HG02588 (cell line): ENCODE data around the gene MORC2.

Experiments
- ATAC-seq: cut with Tn5 transposase; IDR thresholded peaks from one replicate; pipeline ENCODE4 v1.9.1; 2021; ENCODE audit warnings: mild to moderate bottlenecking, moderate library complexity; ENCODE audit not compliant: unreplicated experiment

MORC2 gene

DNA sequence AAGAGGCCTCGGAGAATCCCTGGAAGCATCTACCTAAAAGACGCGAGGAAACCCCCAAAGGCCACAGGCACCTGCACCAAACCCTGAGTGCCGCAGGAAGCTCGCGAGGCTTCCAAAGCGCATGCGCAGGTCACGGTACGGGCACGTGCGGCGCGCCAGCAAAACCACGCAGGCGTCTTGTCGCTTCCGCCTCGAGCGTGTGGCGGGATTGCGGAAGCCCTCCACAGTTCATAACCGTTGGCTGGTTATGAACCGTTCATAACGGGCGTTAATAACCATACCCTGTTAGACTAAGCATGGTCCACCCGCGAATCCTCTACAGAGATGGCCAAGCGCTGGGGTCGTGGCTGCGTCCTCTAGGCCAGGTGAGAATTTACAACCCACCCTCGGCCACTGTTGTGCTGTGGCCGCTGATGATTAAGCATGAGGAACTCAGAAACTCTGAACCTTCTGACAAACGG, 46.4 kb downstream of the MORC2 start:
- no peak for ATAC-seq

- no peak for ATAC-seq
Observed at GRCh38 chr22:30921108-30921507, 47.5 kb downstream of the MORC2 start.

GRCh38 chr22:30920407-30920806, 48.2 kb downstream of the MORC2 start:
- no peak for ATAC-seq

- no peak for ATAC-seq
Observed at GRCh38 chr22:30919973-30920372, 48.6 kb downstream of the MORC2 start.

DNA sequence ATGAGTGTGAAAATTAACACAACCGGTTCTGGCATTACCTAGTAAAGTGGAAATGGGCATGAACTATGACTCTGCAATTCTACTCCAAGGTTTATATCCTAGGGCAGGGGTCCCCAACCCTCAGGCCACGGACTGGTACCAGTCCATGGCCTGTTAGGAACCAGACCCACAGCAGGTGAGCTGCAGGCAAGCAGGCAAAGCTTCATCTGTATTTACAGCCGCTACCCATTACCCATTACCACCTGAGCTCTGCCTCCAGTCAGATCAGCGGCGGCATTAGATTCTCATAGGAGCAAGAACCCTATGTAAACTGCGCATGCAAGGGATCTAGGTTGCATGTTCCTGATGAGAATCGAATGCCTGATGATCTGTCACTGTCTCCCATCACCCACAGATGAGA, 49.8 kb downstream of the MORC2 start:
- no peak for ATAC-seq

DNA sequence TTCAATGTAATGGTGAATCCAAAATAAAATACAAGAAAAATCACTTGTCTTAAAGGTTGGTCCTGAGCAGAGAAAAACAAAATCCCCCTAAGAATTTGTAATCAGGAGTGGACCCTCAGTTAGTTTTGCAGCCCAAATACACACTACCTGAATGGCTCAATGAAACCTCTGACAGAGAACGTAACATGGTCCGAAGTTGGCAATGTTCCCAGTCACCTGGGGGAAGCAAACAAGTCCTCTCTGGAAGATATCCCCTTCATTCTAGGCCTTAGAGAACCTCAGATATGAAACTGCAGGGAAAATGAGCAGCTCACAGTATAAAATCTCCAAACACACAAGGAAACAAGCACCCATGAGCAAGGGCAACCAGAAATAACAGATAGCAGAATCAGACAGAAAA, 58.2 kb downstream of the MORC2 start:
- ATAC-seq: no peak

GRCh38 chr22:30909306-30909705, 59.3 kb downstream of the MORC2 start:
- no peak for ATAC-seq

- no peak for ATAC-seq
Observed at GRCh38 chr22:30908051-30908461, 60.5 kb downstream of the MORC2 start.

DNA sequence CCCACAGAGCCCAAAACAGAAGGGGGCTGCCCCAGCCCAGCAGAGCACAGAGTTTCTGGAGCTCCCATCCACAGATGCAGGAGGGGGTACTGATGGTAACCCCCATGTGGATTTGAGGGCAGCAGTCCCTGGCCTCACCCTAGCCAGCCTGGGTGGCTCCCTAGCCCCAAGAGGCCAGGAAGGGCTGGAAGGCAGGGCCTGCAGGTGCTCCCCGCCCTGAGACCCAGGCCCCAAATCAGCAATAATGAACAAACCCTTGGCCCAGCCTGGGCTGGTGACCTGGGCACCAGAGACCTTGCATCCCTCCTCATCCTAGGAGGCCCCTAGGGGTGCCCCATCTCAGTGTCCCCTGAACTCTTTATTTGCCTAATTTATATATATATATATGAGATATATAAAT, 61.6 kb downstream of the MORC2 start:
- no peak for ATAC-seq

- ATAC-seq: no peak
Observed at GRCh38 chr22:30906411-30906810, 62.2 kb downstream of the MORC2 start.

GRCh38 chr22:30905696-30906341, 62.8 kb downstream of the MORC2 start:
- ATAC-seq: no peak

GRCh38 chr22:30903876-30904460, 64.6 kb downstream of the MORC2 start:
- ATAC-seq: no peak

- ATAC-seq: no peak
Observed at GRCh38 chr22:30902496-30903357, 65.8 kb downstream of the MORC2 start.

DNA sequence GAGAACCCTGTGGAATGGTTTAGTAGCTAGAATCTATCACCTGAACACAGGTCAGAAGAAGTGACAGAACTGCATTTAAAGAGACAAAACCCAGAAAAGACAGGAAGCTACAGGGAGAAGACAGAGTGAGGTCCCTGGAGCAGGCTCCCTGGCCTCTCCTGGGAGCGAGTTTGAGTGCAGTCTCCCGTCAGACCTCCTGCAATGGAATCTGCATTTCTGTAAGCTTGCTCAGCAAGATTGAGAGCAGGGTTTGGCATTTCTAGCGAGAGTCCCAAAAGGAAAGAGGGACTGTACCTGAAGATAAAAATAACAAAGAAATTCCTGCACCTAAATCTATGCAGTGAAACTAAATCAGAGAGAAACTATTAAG, 74.2 kb downstream of the MORC2 start:
- ATAC-seq: no peak

GRCh38 chr22:30893434-30894370, 74.9 kb downstream of the MORC2 start:
- ATAC-seq: no peak

- ATAC-seq: no peak
Observed at GRCh38 chr22:30892731-30893221, 75.8 kb downstream of the MORC2 start.

GRCh38 chr22:30892286-30892685, 76.3 kb downstream of the MORC2 start:
- no peak for ATAC-seq

- no peak for ATAC-seq
Observed at GRCh38 chr22:30891781-30892180, 76.8 kb downstream of the MORC2 start.

GRCh38 chr22:30891443-30891755, 77.2 kb downstream of the MORC2 start:
- ATAC-seq: no peak

DNA sequence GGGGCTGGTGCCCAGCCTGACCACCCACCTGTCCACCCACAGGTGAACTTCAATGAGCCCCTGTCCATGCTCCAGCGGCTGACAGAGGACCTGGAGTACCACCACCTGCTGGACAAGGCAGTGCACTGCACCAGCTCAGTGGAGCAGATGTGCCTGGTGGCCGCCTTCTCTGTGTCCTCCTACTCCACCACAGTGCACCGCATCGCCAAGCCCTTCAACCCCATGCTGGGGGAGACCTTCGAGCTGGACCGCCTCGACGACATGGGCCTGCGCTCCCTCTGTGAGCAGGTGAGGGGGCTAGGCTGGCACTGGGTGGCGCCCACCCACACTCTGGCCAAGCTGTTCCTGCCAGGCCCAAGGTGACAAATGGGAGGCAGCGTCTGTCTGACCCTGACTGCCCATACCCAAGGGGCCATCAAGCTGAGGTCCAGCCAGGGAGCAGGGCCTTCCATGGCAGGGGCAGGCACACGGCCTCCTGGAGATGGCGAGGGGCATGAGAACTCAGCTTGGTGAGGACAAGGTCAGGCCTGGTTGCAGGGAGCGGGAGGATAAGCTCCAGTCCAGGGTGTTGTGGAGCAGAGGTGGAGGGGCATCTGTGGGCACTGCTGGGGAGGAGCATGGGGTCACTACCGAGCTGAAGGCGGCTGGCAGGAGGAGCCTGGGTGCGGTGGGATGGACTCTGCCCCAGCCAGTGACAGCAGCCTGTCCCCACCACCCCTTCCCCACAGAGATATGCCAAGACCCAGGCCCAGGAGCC, 77.7 kb downstream of the MORC2 start:
- ATAC-seq: no peak
